Measurements from ENCODE around the gene C16orf74.

- TF ChIP-seq CTCF (IDR thresholded peaks at IDR 0.05), result no peak
- TF ChIP-seq EZH2 (IDR thresholded peaks at IDR 0.05; ENCODE audit: borderline replicate concordance, insufficient read depth, low read depth, low read length, poor library complexity, severe bottlenecking), result no peak
These were observed 63.0 kb downstream of the C16orf74 start for GRCh38 chr16:85687651-85688471.

Data from B cell (primary cell).